Fibroblast of mammary gland (primary cell): ENCODE results near the gene PDS5B.

Source experiments
- DNase-seq: peaks from one replicate; pipeline ENCODE4 v3.0.0-alpha.2; 2010; ENCODE audit warnings: low read depth
- H3K4me3 ChIP-seq: 2 replicates; pipeline ENCODE4 v1.5.1; 2011; ENCODE audit warnings: low read depth, mild to moderate bottlenecking, low read length, moderate library complexity; ENCODE audit not compliant: control insufficient read depth
- CTCF ChIP-seq: conservative IDR thresholded peaks from 2 replicates; pipeline ENCODE4 v1.5.1; 2011; ENCODE audit warnings: low read depth, low read length, inconsistent platforms; ENCODE audit not compliant: control insufficient read depth, insufficient read depth

PDS5B gene

DNA sequence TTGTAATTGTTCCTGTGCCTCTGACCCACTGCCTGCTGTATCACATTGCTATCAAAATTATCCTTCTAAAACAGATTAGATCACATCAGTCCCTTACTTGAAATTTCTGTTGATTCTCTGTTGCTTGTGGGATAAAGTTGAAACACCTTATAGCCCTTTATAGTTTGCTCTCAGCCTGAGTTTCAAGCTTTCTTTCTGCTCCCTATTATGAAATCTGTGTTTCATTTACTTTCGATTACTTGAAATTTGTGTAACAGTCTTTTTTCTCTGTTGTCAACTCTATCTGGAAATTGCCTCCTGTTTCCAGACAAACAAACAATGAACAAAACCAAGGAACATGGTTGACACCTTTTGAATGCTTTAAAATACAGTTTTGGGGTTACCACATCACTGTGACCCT lies 167.9 kb downstream of the PDS5B start:
- TF ChIP-seq CTCF, result no peak
- DNase-seq, result no peak
- H3K4me3 ChIP-seq, result no peak overlapping the region

DNA sequence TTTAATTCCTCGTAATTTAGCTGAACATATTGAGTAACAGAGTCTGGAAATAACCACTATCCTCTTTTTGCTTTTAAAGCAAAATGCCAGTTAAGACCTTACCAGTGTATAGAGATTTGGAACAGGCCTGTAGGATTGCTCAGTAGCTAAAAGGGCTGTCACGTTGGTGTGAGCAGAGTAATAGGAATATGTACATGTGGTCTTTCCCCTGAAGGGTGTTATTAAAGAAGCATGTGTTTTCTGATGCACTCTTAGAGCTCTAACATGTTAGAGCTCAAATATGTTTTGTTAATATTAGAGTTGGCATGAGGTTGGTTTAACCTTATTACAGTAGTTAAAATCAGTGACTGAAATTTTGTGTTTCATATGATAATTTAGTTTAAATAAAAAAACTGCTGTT lies 172.9 kb downstream of the PDS5B start:
- no peak overlapping the region for H3K4me3 ChIP-seq
- no peak for TF ChIP-seq CTCF
- no peak for DNase-seq

GRCh38 chr13:32761472-32761871 lies 175.2 kb downstream of the PDS5B start:
- H3K4me3 ChIP-seq, result no peak overlapping the region
- DNase-seq, result no peak
- TF ChIP-seq CTCF, result no peak

DNA sequence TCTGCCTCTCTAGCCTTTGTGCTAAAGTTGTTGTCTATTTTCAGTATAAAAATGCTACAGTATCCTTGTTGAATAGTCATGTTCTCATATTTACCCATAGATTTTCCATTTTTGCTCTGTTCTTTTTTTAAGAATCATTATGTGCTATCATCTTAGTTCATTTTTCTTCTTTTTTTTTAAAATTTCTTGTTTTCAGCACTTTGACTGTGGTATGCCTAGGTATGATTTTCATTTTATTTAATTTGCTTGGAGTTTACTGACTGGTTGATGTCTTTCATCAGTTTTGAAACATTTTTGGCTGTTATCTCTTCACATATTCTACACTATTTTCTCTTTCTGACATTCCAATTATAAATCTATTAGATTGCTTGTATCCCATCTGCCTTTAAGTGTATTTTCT lies 192.9 kb downstream of the PDS5B start:
- no peak overlapping the region for H3K4me3 ChIP-seq
- DNase-seq, result no peak
- TF ChIP-seq CTCF, result no peak

DNA sequence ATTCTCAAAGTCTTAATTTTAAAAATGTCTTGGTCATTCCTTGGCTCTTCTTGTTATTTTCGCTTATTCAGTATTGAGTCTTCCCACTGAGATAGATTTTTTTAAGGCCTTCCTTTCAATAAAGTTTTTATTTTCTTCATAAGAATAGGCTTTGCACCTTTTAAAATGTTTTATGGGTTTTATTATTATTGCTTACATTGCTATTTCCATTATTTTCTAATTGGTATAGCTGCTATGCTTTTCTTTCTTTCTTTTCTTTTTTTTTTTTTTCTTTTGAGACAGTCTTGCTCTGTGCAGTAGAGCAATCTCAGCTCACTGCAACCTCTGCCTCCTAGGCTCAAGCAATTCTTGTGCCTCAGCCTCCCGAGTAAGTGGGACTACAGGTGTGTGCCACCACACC lies 195.7 kb downstream of the PDS5B start:
- DNase-seq, result no peak
- no peak overlapping the region for H3K4me3 ChIP-seq
- TF ChIP-seq CTCF, result no peak

DNA sequence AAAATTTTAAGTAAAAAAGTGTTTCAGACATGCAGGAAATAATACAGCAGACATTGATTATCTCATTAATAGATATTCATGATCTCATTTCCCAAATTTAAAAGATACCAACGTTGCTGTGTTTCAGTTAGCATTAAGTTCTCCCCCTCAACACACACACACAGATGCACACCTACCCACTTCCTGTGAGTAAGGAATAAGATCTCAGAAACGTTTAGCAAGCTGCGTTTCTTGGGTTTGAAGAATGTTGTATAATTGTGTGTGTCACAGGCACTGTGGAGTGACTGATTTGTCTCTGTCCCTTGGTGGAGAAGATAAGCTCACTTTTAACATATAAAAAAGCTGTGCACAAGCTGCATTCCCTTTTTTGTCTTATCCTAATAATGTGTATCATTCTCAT lies 196.8 kb downstream of the PDS5B start:
- no peak overlapping the region for H3K4me3 ChIP-seq
- TF ChIP-seq CTCF, result no peak
- DNase-seq, result peak; percentile 40

DNA sequence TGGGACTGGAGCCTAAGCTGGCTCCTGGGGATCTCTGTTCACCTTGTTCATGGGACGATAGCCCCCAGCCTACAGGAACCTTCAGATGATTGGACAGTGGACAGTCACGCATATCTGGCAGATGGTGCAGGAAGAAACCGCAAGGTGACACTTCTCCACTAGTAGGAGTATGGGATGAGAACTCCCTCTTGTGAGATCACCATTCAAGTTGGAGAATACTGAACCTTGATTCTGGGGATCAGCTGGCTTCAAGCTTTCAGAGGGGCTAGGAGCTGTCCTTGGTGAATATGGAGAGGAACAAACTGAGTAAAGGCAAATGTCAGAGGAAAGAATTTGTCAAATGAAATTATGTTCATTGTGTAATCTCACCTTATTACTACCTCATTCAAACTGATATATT lies 204.5 kb downstream of the PDS5B start:
- no peak overlapping the region for H3K4me3 ChIP-seq
- peak; percentile 5 for DNase-seq
- no peak for TF ChIP-seq CTCF
